ENCODE results near the gene TROAP. TPM values are rescaled to one million over a fixed set of nuclear protein-coding genes. Genes with fewer than 3 reads are reported as not detected.
A peak's percentile ranks its signal among the peaks of the same experiment; 100 is the strongest.

TROAP gene
- total and polyA plus RNA-seq, 2 experiments from 2014 or later: 46.4 to 47.5 TPM

DNA sequence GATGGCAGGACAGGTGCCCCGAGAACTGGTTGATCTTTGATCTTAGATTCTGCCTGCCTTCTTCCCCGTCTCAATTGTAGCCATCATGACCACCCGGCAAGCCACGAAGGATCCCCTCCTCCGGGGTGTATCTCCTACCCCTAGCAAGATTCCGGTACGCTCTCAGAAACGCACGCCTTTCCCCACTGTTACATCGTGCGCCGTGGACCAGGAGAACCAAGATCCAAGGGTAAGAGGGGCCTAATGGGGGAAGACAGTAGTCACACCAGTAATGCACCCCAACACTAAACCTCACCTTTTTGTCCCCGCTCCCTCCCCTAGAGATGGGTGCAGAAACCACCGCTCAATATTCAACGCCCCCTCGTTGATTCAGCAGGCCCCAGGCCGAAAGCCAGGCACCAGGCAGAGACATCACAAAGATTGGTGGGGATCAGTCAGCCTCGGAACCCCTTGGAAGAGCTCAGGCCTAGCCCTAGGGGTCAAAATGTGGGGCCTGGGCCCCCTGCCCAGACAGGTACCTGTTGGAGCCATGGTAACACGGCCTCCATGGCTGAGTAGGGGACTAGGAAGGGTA is 556 bp downstream of the TROAP start:
- TF ChIP-seq, protein P1, sequence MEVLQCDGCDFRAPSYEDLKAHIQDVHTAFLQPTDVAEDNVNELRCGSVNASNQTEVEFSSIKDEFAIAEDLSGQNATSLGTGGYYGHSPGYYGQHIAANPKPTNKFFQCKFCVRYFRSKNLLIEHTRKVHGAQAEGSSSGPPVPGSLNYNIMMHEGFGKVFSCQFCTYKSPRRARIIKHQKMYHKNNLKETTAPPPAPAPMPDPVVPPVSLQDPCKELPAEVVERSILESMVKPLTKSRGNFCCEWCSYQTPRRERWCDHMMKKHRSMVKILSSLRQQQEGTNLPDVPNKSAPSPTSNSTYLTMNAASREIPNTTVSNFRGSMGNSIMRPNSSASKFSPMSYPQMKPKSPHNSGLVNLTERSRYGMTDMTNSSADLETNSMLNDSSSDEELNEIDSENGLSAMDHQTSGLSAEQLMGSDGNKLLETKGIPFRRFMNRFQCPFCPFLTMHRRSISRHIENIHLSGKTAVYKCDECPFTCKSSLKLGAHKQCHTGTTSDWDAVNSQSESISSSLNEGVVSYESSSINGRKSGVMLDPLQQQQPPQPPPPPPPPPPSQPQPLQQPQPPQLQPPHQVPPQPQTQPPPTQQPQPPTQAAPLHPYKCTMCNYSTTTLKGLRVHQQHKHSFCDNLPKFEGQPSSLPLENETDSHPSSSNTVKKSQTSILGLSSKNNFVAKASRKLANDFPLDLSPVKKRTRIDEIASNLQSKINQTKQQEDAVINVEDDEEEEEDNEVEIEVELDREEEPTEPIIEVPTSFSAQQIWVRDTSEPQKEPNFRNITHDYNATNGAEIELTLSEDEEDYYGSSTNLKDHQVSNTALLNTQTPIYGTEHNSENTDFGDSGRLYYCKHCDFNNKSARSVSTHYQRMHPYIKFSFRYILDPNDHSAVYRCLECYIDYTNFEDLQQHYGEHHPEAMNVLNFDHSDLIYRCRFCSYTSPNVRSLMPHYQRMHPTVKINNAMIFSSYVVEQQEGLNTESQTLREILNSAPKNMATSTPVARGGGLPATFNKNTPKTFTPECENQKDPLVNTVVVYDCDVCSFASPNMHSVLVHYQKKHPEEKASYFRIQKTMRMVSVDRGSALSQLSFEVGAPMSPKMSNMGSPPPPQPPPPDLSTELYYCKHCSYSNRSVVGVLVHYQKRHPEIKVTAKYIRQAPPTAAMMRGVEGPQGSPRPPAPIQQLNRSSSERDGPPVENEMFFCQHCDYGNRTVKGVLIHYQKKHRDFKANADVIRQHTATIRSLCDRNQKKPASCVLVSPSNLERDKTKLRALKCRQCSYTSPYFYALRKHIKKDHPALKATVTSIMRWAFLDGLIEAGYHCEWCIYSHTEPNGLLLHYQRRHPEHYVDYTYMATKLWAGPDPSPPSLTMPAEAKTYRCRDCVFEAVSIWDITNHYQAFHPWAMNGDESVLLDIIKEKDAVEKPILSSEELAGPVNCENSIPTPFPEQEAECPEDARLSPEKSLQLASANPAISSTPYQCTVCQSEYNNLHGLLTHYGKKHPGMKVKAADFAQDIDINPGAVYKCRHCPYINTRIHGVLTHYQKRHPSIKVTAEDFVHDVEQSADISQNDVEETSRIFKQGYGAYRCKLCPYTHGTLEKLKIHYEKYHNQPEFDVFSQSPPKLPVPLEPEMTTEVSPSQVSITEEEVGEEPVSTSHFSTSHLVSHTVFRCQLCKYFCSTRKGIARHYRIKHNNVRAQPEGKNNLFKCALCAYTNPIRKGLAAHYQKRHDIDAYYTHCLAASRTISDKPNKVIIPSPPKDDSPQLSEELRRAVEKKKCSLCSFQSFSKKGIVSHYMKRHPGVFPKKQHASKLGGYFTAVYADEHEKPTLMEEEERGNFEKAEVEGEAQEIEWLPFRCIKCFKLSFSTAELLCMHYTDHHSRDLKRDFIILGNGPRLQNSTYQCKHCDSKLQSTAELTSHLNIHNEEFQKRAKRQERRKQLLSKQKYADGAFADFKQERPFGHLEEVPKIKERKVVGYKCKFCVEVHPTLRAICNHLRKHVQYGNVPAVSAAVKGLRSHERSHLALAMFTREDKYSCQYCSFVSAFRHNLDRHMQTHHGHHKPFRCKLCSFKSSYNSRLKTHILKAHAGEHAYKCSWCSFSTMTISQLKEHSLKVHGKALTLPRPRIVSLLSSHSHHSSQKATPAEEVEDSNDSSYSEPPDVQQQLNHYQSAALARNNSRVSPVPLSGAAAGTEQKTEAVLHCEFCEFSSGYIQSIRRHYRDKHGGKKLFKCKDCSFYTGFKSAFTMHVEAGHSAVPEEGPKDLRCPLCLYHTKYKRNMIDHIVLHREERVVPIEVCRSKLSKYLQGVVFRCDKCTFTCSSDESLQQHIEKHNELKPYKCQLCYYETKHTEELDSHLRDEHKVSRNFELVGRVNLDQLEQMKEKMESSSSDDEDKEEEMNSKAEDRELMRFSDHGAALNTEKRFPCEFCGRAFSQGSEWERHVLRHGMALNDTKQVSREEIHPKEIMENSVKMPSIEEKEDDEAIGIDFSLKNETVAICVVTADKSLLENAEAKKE (CRISPR knock-in tag; IDR thresholded peaks at IDR 0.05): no peak
- TF ChIP-seq ZNF331 (CRISPR knock-in tag; IDR thresholded peaks at IDR 0.05; ENCODE audit: low read depth): no peak
- no peak for TF ChIP-seq CREB1 (CRISPR knock-in tag; IDR thresholded peaks at IDR 0.05; ENCODE audit: low read depth)
- TF ChIP-seq, protein P2, sequence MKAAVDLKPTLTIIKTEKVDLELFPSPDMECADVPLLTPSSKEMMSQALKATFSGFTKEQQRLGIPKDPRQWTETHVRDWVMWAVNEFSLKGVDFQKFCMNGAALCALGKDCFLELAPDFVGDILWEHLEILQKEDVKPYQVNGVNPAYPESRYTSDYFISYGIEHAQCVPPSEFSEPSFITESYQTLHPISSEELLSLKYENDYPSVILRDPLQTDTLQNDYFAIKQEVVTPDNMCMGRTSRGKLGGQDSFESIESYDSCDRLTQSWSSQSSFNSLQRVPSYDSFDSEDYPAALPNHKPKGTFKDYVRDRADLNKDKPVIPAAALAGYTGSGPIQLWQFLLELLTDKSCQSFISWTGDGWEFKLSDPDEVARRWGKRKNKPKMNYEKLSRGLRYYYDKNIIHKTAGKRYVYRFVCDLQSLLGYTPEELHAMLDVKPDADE (IDR thresholded peaks at IDR 0.05): no peak
- no peak for TF ChIP-seq STAT1 (IDR thresholded peaks at IDR 0.05; ENCODE audit: unreplicated experiment)
- TF ChIP-seq NANOG (IDR thresholded peaks at IDR 0.05; ENCODE audit: borderline replicate concordance): no peak
- TF ChIP-seq JUNB (IDR thresholded peaks at IDR 0.05; ENCODE audit: unreplicated experiment): no peak
- no peak for TF ChIP-seq ZNF114 (CRISPR knock-in tag; IDR thresholded peaks at IDR 0.05)
- TF ChIP-seq POLR2AphosphoS5 (IDR thresholded peaks at IDR 0.05; ENCODE audit: low read depth): no peak
- TF ChIP-seq, protein P3, sequence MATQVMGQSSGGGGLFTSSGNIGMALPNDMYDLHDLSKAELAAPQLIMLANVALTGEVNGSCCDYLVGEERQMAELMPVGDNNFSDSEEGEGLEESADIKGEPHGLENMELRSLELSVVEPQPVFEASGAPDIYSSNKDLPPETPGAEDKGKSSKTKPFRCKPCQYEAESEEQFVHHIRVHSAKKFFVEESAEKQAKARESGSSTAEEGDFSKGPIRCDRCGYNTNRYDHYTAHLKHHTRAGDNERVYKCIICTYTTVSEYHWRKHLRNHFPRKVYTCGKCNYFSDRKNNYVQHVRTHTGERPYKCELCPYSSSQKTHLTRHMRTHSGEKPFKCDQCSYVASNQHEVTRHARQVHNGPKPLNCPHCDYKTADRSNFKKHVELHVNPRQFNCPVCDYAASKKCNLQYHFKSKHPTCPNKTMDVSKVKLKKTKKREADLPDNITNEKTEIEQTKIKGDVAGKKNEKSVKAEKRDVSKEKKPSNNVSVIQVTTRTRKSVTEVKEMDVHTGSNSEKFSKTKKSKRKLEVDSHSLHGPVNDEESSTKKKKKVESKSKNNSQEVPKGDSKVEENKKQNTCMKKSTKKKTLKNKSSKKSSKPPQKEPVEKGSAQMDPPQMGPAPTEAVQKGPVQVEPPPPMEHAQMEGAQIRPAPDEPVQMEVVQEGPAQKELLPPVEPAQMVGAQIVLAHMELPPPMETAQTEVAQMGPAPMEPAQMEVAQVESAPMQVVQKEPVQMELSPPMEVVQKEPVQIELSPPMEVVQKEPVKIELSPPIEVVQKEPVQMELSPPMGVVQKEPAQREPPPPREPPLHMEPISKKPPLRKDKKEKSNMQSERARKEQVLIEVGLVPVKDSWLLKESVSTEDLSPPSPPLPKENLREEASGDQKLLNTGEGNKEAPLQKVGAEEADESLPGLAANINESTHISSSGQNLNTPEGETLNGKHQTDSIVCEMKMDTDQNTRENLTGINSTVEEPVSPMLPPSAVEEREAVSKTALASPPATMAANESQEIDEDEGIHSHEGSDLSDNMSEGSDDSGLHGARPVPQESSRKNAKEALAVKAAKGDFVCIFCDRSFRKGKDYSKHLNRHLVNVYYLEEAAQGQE (IDR thresholded peaks at IDR 0.05; ENCODE audit: unreplicated experiment): no peak
- TF ChIP-seq, protein P4, sequence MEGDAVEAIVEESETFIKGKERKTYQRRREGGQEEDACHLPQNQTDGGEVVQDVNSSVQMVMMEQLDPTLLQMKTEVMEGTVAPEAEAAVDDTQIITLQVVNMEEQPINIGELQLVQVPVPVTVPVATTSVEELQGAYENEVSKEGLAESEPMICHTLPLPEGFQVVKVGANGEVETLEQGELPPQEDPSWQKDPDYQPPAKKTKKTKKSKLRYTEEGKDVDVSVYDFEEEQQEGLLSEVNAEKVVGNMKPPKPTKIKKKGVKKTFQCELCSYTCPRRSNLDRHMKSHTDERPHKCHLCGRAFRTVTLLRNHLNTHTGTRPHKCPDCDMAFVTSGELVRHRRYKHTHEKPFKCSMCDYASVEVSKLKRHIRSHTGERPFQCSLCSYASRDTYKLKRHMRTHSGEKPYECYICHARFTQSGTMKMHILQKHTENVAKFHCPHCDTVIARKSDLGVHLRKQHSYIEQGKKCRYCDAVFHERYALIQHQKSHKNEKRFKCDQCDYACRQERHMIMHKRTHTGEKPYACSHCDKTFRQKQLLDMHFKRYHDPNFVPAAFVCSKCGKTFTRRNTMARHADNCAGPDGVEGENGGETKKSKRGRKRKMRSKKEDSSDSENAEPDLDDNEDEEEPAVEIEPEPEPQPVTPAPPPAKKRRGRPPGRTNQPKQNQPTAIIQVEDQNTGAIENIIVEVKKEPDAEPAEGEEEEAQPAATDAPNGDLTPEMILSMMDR (conservative IDR thresholded peaks at IDR 0.05; ENCODE audit: low read depth in 2 of 2): no peak
- TF ChIP-seq EZH2 (IDR thresholded peaks at IDR 0.05; ENCODE audit: low read depth, unreplicated experiment): no peak
- TF ChIP-seq EZH2phosphoT487 (IDR thresholded peaks at IDR 0.05; ENCODE audit: unreplicated experiment): no peak
- peaks cover 11% of the 10 kb centered on the region; the same call in 1 of the 2 replicates for H3K4me1 ChIP-seq (ENCODE audit: insufficient read depth)
- H2AFZ ChIP-seq: peak overlapping the region; percentile 67; the same call in 1 of the 2 replicates
- H3K36me3 ChIP-seq (ENCODE audit: insufficient read depth): peaks cover 18% of the 10 kb centered on the region; the same call in 1 of the 2 replicates
- no peaks in the 10 kb centered on the region for H3K9me2 ChIP-seq (ENCODE audit: insufficient read depth)
- no peaks in the 10 kb centered on the region for H4K20me1 ChIP-seq (replicated peaks; ENCODE audit: insufficient read depth)
- Mint-ChIP-seq H3K36me3 (ENCODE audit: low read depth) (peaks cover 36% of the 10 kb centered on the region), H3K27me3 (ENCODE audit: insufficient read depth, low read depth, poor library complexity) (peaks cover 6% of the 10 kb centered on the region), H3K27ac (peak overlapping the region; percentile 98), H3K4me3 (peak overlapping the region; percentile 100), H3K9me3 (no peaks in the 10 kb centered on the region), H3K4me1 (peaks cover 11% of the 10 kb centered on the region)
- H3K4me2 ChIP-seq: peak overlapping the region; percentile 97
- peaks cover 6% of the 10 kb centered on the region; the same call in 1 of the 2 replicates for H3K79me2 ChIP-seq (replicated peaks; ENCODE audit: insufficient read depth)
- H3K27me3 ChIP-seq (ENCODE audit: insufficient read depth): 0 out of 2 replicates have a peak, but pooled peaks cover 9% of the 10 kb centered on the region
- H3K27ac ChIP-seq (ENCODE audit: low read depth): no peak overlapping the region
- H3F3A ChIP-seq (replicated peaks; ENCODE audit: low read depth): no peaks in the 10 kb centered on the region; the same call in 1 of the 2 replicates
- H3K4me3 ChIP-seq: peak overlapping the region; percentile 66
- ATAC-seq: no peak
- DNase-seq (ENCODE audit: low spot score): no peak
